Testis (tissue), 2 donors: ENCODE results near the gene ZSCAN5B.

Experiments
- POLR2A ChIP-seq: fragments of 450-650 bp; IDR thresholded peaks from one replicate; pipeline ENCODE4 v1.6.1; 2017; ENCODE audit warnings: antibody characterized with exemption, mild to moderate bottlenecking, moderate library complexity
- TF ChIP-seq, protein P1 (sequence below), 3 experiments: fragments of 450-650 bp in 2 of 3; fragments of 200-600 bp in 1 of 3; sonication (generic) in 1 of 3; IDR thresholded peaks; one replicate each; pipeline ENCODE4 v1.5.1; 2016 to 2019; ENCODE audit warnings: antibody characterized with exemption in 3 of 3, mild to moderate bottlenecking in 2 of 3, moderate library complexity in 1 of 3

GRCh38 chr19:56145698-56146097, 51.9 kb downstream of the ZSCAN5B start:
- TF ChIP-seq POLR2A: no peak
- TF ChIP-seq, protein P1, sequence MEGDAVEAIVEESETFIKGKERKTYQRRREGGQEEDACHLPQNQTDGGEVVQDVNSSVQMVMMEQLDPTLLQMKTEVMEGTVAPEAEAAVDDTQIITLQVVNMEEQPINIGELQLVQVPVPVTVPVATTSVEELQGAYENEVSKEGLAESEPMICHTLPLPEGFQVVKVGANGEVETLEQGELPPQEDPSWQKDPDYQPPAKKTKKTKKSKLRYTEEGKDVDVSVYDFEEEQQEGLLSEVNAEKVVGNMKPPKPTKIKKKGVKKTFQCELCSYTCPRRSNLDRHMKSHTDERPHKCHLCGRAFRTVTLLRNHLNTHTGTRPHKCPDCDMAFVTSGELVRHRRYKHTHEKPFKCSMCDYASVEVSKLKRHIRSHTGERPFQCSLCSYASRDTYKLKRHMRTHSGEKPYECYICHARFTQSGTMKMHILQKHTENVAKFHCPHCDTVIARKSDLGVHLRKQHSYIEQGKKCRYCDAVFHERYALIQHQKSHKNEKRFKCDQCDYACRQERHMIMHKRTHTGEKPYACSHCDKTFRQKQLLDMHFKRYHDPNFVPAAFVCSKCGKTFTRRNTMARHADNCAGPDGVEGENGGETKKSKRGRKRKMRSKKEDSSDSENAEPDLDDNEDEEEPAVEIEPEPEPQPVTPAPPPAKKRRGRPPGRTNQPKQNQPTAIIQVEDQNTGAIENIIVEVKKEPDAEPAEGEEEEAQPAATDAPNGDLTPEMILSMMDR (IDR thresholded peaks at IDR 0.05): no peak
